HEK293T (cell line): ENCODE results near the gene THSD4.

Experiments used
- BHLHE40 ChIP-seq: fragments of 450-650 bp; IDR thresholded peaks from 2 replicates; pipeline ENCODE4 v1.6.1; 2016; ENCODE audit warnings: mild to moderate bottlenecking, moderate library complexity, borderline replicate concordance
- ELF4 ChIP-seq: fragments of 450-650 bp; IDR thresholded peaks from 2 replicates; pipeline ENCODE4 v1.6.1; 2017; ENCODE audit warnings: antibody characterized with exemption
- FOXA1 ChIP-seq: fragments of 450-650 bp; IDR thresholded peaks from 2 replicates; pipeline ENCODE4 v1.6.1; 2016; ENCODE audit warnings: mild to moderate bottlenecking
- FOXK2 ChIP-seq: fragments of 450-650 bp; IDR thresholded peaks from 2 replicates; pipeline ENCODE4 v1.6.1; 2016; ENCODE audit warnings: mild to moderate bottlenecking
- FOXM1 ChIP-seq: fragments of 450-650 bp; IDR thresholded peaks from 2 replicates; pipeline ENCODE4 v1.6.1; 2017; ENCODE audit warnings: mild to moderate bottlenecking, borderline replicate concordance
- HDGF ChIP-seq: fragments of 450-650 bp; IDR thresholded peaks from 2 replicates; pipeline ENCODE4 v1.6.1; 2017; ENCODE audit warnings: antibody characterized with exemption, borderline replicate concordance
- L3MBTL2 ChIP-seq: fragments of 450-650 bp; conservative IDR thresholded peaks from 2 replicates; pipeline ENCODE4 v1.6.1; 2016; ENCODE audit warnings: mild to moderate bottlenecking
- NFRKB ChIP-seq: fragments of 450-650 bp; IDR thresholded peaks from 2 replicates; pipeline ENCODE4 v1.6.1; 2016; ENCODE audit warnings: mild to moderate bottlenecking, moderate library complexity
- PKNOX1 ChIP-seq: fragments of 450-650 bp; IDR thresholded peaks from 2 replicates; pipeline ENCODE4 v1.6.1; 2016
- SP1 ChIP-seq: fragments of 450-650 bp; IDR thresholded peaks from 2 replicates; pipeline ENCODE4 v1.6.1; 2017
- SUZ12 ChIP-seq: fragments of 450-650 bp; IDR thresholded peaks from 2 replicates; pipeline ENCODE4 v1.6.1; 2016; ENCODE audit warnings: mild to moderate bottlenecking
- TARDBP ChIP-seq: fragments of 450-650 bp; IDR thresholded peaks from 2 replicates; pipeline ENCODE4 v1.6.1; 2016
- ZNF384 ChIP-seq: fragments of 450-650 bp; IDR thresholded peaks from 2 replicates; pipeline ENCODE4 v1.6.1; 2016

- TF ChIP-seq FOXK2 (no peak), BHLHE40 (no peak), PKNOX1 (peak; percentile 56; the same call in 1 of the 2 replicates), SUZ12 (no peak), NFRKB (no peak), SP1 (no peak), ELF4 (no peak), HDGF (no peak), FOXM1 (no peak), ZNF384 (no peak), L3MBTL2 (no peak), FOXA1 (no peak), TARDBP (no peak)
These were observed 136.3 kb downstream of the THSD4 start for GRCh38 chr15:71251584-71252043.
